Lower lobe of right lung (tissue), 2 donors: ENCODE measurements around the gene HDAC8. TPM values are rescaled to one million over a fixed set of nuclear protein-coding genes. Genes with fewer than 3 reads are reported as not detected.
"Not testable (repeated sequence)": the region's sequence is repeated elsewhere in the genome, so short reads cannot be mapped to it uniquely, and the experiment has no call there.

Source experiments
- ATAC-seq, 2 donors: fragments of 200-7000 bp; cut with Tn5 transposase; one replicate each; pipeline ENCODE4 v1.9.1; 2020 to 2022; ENCODE audit warnings: mild to moderate bottlenecking in 2 of 2, moderate library complexity in 2 of 2
- DNase-seq: peaks from one replicate; pipeline ENCODE4 v3.0.0-alpha.2; 2020
- H3K27ac ChIP-seq: fragments of 200-600 bp; one replicate; pipeline ENCODE4 v1.8.0; 2022
- H3K27me3 ChIP-seq: fragments of 200-600 bp; one replicate; pipeline ENCODE4 v1.8.0; 2022; ENCODE audit warnings: low read depth
- H3K36me3 ChIP-seq: fragments of 200-600 bp; one replicate; pipeline ENCODE4 v1.8.0; 2022; ENCODE audit warnings: mild to moderate bottlenecking
- H3K4me1 ChIP-seq: fragments of 200-600 bp; one replicate; pipeline ENCODE4 v1.8.0; 2022
- H3K4me3 ChIP-seq: fragments of 200-600 bp; one replicate; pipeline ENCODE4 v1.8.0; 2022; ENCODE audit warnings: mild to moderate bottlenecking
- H3K9me3 ChIP-seq: fragments of 200-600 bp; one replicate; pipeline ENCODE4 v1.8.0; 2022
- CTCF ChIP-seq: fragments of 200-600 bp; IDR thresholded peaks from one replicate; pipeline ENCODE4 v1.8.0; 2022; ENCODE audit warnings: antibody characterized with exemption, mild to moderate bottlenecking
- intact Hi-C: fragments of 100-400 bp; cut with DNase I; formaldehyde crosslinking; loops from one replicate; pipeline ENCODE4 v1.11.0; 2022
- total RNA-seq: library from RNA; stranded (reverse); fragmentation: NEBNext Ultra II Directional; extraction: Animal tissue kit (Norgen Biotek cat#: 25700); gene quantifications from one replicate; pipeline ENCODE4 v1.2.1, GENCODE V29; 2021
- donor health status: DM: no; HTN: yes; CAD: no; lungs with severe emphysema.

The HDAC8 gene
- total RNA-seq, 1 donor from 2014 or later: 26.9 TPM

GRCh38 chrX:72467135-72467534 is 105.5 kb downstream of the HDAC8 start:
- intact Hi-C loops: no loop called here
- Histone ChIP-seq H3K9me3 (no peaks in the 10 kb centered on the region), H3K4me1 (no peaks in the 10 kb centered on the region), H3K27me3 (no peaks in the 10 kb centered on the region), H3K27ac (no peak overlapping the region), H3K4me3 (no peak overlapping the region), H3K36me3 (peaks cover 4% of the 10 kb centered on the region)
- ATAC-seq: no peak
- no peak for DNase-seq
- TF ChIP-seq CTCF: no peak

DNA sequence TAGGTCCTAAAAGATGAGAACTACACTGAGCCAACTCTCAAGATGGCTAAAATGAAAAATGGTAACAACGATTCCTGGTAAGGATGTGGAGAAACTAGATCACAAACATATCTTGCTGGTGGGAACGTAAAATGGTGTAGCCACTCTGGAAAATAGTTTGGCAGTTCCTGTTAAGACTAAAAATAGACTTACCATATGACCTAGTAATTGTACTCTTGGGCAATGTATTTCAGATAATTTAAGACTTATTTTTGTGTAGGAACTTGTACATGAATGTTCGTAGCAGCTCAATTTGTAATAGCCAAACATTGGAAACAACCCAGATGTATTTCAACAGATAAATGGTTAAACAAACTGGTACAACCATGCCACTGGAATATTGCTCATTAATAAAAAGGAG is 106.2 kb downstream of the HDAC8 start:
- TF ChIP-seq CTCF: no peak
- ATAC-seq (no peak), DNase-seq (no peak)
- H3K27me3 ChIP-seq: no peaks in the 10 kb centered on the region
- no peaks in the 10 kb centered on the region for H3K9me3 ChIP-seq
- intact Hi-C loops: no loop called here
- H3K27ac ChIP-seq: no peak overlapping the region
- no peaks in the 10 kb centered on the region for H3K4me1 ChIP-seq
- peaks cover 4% of the 10 kb centered on the region for H3K36me3 ChIP-seq
- H3K4me3 ChIP-seq: no peak overlapping the region

- no peaks in the 10 kb centered on the region for H3K27me3 ChIP-seq
- ATAC-seq (no peak), DNase-seq (no peak)
- TF ChIP-seq CTCF: no peak
- no peak overlapping the region for H3K27ac ChIP-seq
- H3K9me3 ChIP-seq: no peaks in the 10 kb centered on the region
- H3K36me3 ChIP-seq: peaks cover 4% of the 10 kb centered on the region
- no peak overlapping the region for H3K4me3 ChIP-seq
- intact Hi-C loops: no loop called here
- H3K4me1 ChIP-seq: no peaks in the 10 kb centered on the region
Measured at GRCh38 chrX:72465889-72466288, 106.8 kb downstream of the HDAC8 start.

DNA sequence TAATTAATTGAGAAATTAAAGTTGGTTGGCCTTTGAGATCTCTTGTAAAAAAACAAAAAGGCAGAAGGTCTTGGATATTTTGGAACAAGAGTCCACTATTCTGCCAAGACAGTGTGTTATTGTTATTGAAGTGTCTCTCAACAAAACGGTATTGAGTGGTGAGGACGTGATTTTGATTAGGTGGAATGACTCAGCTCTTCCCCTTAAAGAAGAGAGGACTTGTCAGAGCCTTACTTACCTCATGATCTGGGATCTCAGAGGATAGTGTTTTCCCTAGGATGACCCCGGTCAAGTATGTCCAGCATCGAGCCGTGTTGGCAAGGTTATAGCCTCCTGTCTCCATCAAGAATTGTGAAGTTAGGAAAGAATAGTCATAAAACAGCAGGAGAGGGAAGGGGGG is 110.9 kb downstream of the HDAC8 start:
- no peaks in the 10 kb centered on the region for H3K27me3 ChIP-seq
- DNase-seq: no peak
- H3K4me3 ChIP-seq: no peak overlapping the region
- TF ChIP-seq CTCF: no peak
- H3K4me1 ChIP-seq: no peaks in the 10 kb centered on the region
- H3K27ac ChIP-seq: no peak overlapping the region
- ATAC-seq: no peak
- intact Hi-C loops: no loop called here
- H3K9me3 ChIP-seq: no peaks in the 10 kb centered on the region
- H3K36me3 ChIP-seq: peaks cover 4% of the 10 kb centered on the region

DNA sequence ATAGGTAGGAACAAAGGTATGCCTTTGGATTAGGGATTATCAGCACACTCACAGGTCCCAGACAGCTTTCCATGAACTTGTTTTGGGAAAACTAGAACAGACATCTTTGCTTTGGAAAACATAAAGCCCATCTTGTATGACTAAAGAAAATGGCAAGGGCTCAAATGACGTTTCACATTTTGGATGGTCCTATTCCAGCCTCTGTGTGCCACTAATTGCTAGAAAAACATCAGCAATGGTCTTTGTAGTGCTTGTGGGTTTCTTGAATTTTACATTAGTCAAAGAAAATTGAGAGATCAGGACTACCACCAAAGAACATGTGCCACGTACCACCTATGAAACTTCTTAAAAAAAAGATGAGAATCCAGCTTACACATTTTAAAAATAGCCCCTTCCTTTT is 111.4 kb downstream of the HDAC8 start:
- TF ChIP-seq CTCF: no peak
- no peak overlapping the region for H3K4me3 ChIP-seq
- H3K27me3 ChIP-seq: no peaks in the 10 kb centered on the region
- H3K4me1 ChIP-seq: no peaks in the 10 kb centered on the region
- intact Hi-C loops: no loop called here
- ATAC-seq: no peak
- no peak for DNase-seq
- no peak overlapping the region for H3K27ac ChIP-seq
- H3K9me3 ChIP-seq: no peaks in the 10 kb centered on the region
- peaks cover 4% of the 10 kb centered on the region for H3K36me3 ChIP-seq

GRCh38 chrX:72460715-72461114 is 111.9 kb downstream of the HDAC8 start:
- no peaks in the 10 kb centered on the region for H3K27me3 ChIP-seq
- DNase-seq (no peak), ATAC-seq (no peak)
- intact Hi-C loops: no loop called here
- peaks cover 4% of the 10 kb centered on the region for H3K36me3 ChIP-seq
- no peak overlapping the region for H3K4me3 ChIP-seq
- no peak overlapping the region for H3K27ac ChIP-seq
- no peaks in the 10 kb centered on the region for H3K9me3 ChIP-seq
- TF ChIP-seq CTCF: no peak
- H3K4me1 ChIP-seq: no peaks in the 10 kb centered on the region

GRCh38 chrX:72449034-72449433 is 123.6 kb downstream of the HDAC8 start:
- H3K27me3 ChIP-seq, ATAC-seq, H3K36me3 ChIP-seq, H3K4me3 ChIP-seq, DNase-seq, H3K27ac ChIP-seq, H3K4me1 ChIP-seq, H3K9me3 ChIP-seq, intact Hi-C loops: not testable (repeated sequence)

DNA sequence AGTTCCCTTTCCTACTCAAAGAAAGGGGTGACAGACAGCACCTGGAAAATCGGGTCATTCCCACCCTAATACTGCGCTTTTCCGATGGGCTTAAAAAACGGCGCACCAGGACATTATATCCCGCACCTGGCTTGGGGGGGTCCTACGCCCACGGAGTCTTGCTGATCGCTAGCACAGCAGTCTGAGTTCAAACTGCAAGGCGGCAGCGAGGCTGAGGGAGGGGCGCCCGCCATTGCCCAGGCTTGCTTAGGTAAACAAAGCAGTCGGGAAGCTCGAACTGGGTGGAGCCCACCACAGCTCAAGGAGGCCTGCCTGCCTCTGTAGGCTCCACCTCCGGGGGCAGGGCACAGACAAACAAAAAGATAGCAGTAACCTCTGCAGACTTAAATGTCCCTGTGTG is 131.9 kb downstream of the HDAC8 start:
- H3K4me3 ChIP-seq, H3K36me3 ChIP-seq, H3K9me3 ChIP-seq, DNase-seq, H3K4me1 ChIP-seq, intact Hi-C loops, ATAC-seq, H3K27ac ChIP-seq, H3K27me3 ChIP-seq: not testable (repeated sequence)
